Bronchial epithelial cell (primary cell): ENCODE data around the gene FBLN2. TPM values are rescaled to one million over a fixed set of nuclear protein-coding genes. Genes with fewer than 3 reads are reported as not detected.

ENCODE experiments used
- DNase-seq: peaks from one replicate; pipeline ENCODE4 v3.0.0-alpha.2; 2010; ENCODE audit warnings: low read depth
- FAIRE-seq: peaks from 2 replicates; lab custom pipeline; 2011; peaks lifted over from hg19 to GRCh38; lab: Jason Lieb, UNC
- H3K27me3 ChIP-seq: 2 replicates; pipeline ENCODE4 v1.5.1; 2011; ENCODE audit warnings: low read length; ENCODE audit not compliant: control insufficient read depth, insufficient read depth
- H3K36me3 ChIP-seq: 2 replicates; pipeline ENCODE4 v1.5.1; 2011; ENCODE audit warnings: low read length; ENCODE audit not compliant: control insufficient read depth, insufficient read depth
- H3K4me3 ChIP-seq: 2 replicates; pipeline ENCODE4 v1.5.1; 2011; ENCODE audit warnings: mild to moderate bottlenecking, low read depth, low read length, control low read depth
- total RNA-seq: library from RNA; depleted of rRNA; stranded (reverse); fragments of >200 nt; gene quantifications from 2 replicates; pipeline ENCODE4 v1.2.1, GENCODE V29; 2014
- TF ChIP-seq, protein P1 (sequence below): IDR thresholded peaks from 2 replicates; pipeline ENCODE4 v1.5.1; 2011; ENCODE audit warnings: mild to moderate bottlenecking, moderate library complexity, low read length, control low read depth, inconsistent platforms; ENCODE audit not compliant: insufficient read depth, severe bottlenecking

Gene FBLN2
- total RNA-seq, 1 donor from 2014 or later, result 4.7 TPM

DNA sequence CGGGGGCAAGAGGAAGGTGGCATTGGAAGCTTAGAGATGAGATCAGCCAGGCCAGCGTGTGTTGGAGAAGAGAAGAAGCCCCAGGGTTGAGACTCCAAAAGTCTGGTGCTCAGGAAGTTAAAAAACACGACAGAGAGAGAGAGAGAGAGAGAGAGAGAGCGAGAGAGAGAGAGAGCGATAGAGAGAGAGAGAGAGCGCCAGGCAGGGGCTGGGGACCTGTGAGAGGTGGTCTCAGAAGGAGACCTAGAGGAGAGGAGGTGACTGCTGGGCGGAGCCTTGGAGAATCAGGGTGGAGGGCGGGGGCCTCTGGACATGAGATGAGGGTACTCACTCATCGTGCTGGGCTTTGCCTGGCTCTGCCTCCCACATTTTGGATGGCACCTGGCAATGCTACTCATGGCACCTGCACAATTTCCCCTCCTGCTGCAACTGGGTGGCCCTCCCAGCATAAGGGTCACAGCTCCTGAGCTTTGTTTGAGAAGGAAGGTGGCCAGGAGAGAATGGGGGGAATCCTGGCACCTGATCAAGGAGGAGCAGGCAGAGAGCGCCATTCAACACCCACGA lies 51.0 kb downstream of the FBLN2 start:
- DNase-seq (no peak), FAIRE-seq (no peak)
- no peak overlapping the region for H3K4me3 ChIP-seq
- no peaks in the 10 kb centered on the region for H3K36me3 ChIP-seq
- TF ChIP-seq, protein P1, sequence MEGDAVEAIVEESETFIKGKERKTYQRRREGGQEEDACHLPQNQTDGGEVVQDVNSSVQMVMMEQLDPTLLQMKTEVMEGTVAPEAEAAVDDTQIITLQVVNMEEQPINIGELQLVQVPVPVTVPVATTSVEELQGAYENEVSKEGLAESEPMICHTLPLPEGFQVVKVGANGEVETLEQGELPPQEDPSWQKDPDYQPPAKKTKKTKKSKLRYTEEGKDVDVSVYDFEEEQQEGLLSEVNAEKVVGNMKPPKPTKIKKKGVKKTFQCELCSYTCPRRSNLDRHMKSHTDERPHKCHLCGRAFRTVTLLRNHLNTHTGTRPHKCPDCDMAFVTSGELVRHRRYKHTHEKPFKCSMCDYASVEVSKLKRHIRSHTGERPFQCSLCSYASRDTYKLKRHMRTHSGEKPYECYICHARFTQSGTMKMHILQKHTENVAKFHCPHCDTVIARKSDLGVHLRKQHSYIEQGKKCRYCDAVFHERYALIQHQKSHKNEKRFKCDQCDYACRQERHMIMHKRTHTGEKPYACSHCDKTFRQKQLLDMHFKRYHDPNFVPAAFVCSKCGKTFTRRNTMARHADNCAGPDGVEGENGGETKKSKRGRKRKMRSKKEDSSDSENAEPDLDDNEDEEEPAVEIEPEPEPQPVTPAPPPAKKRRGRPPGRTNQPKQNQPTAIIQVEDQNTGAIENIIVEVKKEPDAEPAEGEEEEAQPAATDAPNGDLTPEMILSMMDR, result no peak
- H3K27me3 ChIP-seq, result no peaks in the 10 kb centered on the region

DNA sequence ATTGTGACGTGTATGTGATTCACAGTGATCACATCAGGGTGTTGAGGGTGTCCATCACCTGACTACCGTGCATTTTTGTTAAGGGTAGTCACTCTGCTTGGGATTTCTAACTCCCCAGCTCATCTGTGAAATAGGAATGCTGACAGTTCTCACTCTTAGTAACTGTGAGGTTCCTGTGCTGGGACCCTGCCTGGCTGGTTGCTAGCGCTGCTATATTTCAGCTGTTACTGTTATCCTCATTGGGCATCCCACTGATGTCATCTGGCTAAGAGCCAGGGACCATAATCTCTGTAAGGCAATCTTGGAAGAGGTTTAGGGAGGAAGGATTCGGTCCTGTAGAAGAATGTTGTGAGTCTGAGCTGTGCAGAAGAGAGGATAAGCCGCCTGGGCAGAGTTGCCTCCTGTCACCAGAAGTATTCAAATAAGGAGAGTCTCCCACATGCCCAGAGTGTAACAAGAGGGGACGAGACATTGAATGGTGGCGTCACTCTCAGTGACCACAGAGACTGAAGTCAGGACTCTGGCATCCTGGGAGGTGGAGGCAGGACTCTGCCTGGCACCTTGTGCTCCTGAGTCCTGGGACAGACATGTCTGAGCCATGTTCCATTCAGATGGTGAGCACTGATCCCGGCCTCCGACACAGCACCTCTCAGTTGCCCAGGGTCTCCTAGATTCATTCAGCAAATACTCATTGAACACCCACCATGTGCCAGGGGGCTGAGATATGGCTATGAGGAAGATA lies 52.2 kb downstream of the FBLN2 start:
- no peak overlapping the region for H3K4me3 ChIP-seq
- FAIRE-seq, result peak; percentile 97
- DNase-seq, result peak; percentile 99

DNA sequence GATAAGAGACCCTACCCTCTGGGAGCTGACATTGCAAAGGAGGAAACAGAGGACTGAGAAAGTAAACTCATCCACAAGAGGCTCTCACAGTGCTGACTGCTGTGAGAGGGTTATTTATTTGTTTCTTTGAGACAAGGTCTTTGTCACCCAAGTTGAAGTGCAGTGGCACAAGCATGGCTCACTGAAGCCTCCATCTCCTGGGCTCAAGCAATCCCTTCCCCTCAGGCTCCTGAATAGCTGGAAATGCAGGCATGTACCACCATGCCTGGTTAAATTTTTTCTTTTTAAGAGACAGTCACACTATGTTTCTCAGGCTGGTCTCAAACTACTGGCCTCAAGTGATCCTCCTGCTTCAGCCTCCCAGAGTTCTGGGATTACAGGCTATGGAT lies 52.8 kb downstream of the FBLN2 start:
- DNase-seq, result no peak
- FAIRE-seq, result no peak
- TF ChIP-seq, protein P1, result no peak
- Histone ChIP-seq H3K4me3 (no peak overlapping the region), H3K27me3 (no peaks in the 10 kb centered on the region), H3K36me3 (no peaks in the 10 kb centered on the region)

More for the DNA sequence above, 52.2 kb downstream of the FBLN2 start:
- TF ChIP-seq, protein P1, result no peak
- Histone ChIP-seq H3K36me3 (no peaks in the 10 kb centered on the region), H3K27me3 (no peaks in the 10 kb centered on the region)

DNA sequence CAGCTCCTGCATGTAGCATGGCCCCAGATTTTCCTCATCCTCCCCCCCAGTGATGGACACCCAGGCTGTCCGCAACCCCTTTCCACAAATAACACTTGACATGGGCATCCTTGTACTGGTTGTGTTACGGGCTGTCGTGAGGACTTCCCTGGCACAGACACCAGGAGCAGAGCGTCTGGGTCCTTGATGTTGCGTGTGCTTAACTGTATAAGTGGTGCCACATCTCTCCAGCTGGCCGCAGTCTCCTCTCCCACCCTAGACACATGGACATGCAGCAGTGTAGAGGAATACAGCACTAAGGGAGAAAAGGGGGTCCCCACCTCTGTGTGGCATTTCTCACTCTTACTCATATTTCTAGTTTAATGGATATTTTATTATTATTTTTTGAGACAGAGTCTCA lies 56.6 kb downstream of the FBLN2 start:
- FAIRE-seq, result no peak
- TF ChIP-seq, protein P1, result no peak
- Histone ChIP-seq H3K36me3 (no peaks in the 10 kb centered on the region), H3K4me3 (no peak overlapping the region), H3K27me3 (no peaks in the 10 kb centered on the region)
- no peak for DNase-seq

DNA sequence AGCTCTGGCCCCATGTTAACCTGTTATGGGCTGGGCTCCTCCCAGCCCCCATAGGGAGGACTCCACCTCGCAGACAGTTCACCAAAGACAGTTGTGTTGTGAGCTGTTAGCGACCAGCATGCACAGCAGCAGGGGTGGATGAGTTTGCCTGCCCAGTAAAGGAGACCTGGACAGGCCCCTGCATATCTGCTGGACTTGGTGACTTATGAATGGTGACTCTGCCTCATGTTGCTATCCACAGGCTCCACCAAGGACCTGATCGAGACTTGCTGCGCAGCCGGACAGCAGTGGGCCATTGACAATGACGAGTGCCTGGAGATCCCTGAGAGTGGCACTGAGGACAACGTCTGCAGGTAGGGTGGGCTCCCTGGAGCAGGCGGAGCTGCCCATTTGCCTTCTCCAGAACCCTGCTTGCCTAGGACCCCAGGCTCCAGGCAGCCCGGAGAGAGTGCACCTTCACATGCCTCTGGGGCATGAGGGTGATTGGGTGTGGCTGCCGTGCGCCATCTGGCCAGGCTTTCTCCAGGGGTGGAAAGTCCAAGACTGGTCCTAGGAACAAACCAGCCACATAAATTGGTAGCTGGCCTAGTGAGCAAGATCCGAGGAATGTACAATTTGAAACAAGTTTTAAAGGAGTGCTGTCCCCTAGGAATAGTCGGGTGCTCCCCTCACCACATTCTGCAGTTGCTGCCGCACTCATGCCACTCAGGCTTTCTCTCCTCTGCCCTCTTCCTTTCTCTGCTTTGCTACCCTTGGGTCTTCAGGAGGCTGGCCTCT lies 59.1 kb downstream of the FBLN2 start:
- no peak for FAIRE-seq

More for the DNA sequence above, 59.1 kb downstream of the FBLN2 start:
- DNase-seq, result no peak
- no peaks in the 10 kb centered on the region for H3K36me3 ChIP-seq
- TF ChIP-seq, protein P1, result no peak
- no peaks in the 10 kb centered on the region for H3K27me3 ChIP-seq
- no peak overlapping the region for H3K4me3 ChIP-seq
